Central memory CD4-positive, alpha-beta T cell (primary cell): ENCODE data around the gene ABHD2.
"Not testable (repeated sequence)": the region's sequence is repeated elsewhere in the genome, so short reads cannot be mapped to it uniquely, and the experiment has no call there.

Experiments used
- DNase-seq: peaks from one replicate; pipeline ENCODE4 v3.0.0; 2022

ABHD2 gene

GRCh38 chr15:89198934-89199333 lies 110.7 kb downstream of the ABHD2 start:
- no peak for DNase-seq

GRCh38 chr15:89199746-89200145 lies 111.5 kb downstream of the ABHD2 start:
- DNase-seq, result no peak

GRCh38 chr15:89200182-89200581 lies 111.9 kb downstream of the ABHD2 start:
- no peak for DNase-seq

GRCh38 chr15:89201465-89202005 lies 113.3 kb downstream of the ABHD2 start:
- DNase-seq, result no peak

GRCh38 chr15:89203705-89204273 lies 115.5 kb downstream of the ABHD2 start:
- DNase-seq, result peak; percentile 20

- DNase-seq, result no peak
Observed at GRCh38 chr15:89205991-89206585, 117.8 kb downstream of the ABHD2 start.

GRCh38 chr15:89206908-89207331 lies 118.7 kb downstream of the ABHD2 start:
- peak; percentile 56 for DNase-seq

GRCh38 chr15:89208256-89208655 lies 120.0 kb downstream of the ABHD2 start:
- no peak for DNase-seq

- no peak for DNase-seq
Observed at GRCh38 chr15:89209057-89209456, 120.8 kb downstream of the ABHD2 start.

- no peak for DNase-seq
Observed at GRCh38 chr15:89211678-89212170, 123.5 kb downstream of the ABHD2 start.

GRCh38 chr15:89215627-89216026 lies 127.4 kb downstream of the ABHD2 start:
- no peak for DNase-seq

GRCh38 chr15:89217031-89217430 lies 128.8 kb downstream of the ABHD2 start:
- no peak for DNase-seq

- DNase-seq, result no peak
Observed at GRCh38 chr15:89217686-89218376, 129.6 kb downstream of the ABHD2 start.

GRCh38 chr15:89218531-89218930 lies 130.3 kb downstream of the ABHD2 start:
- no peak for DNase-seq

GRCh38 chr15:89221543-89221942 lies 133.3 kb downstream of the ABHD2 start, which contains the start of gene RLBP1:
Gene RLBP1 (minus strand): TSS chr15:89221579. CDS start chr15:89218975, 2,604 bp downstream.
- DNase-seq, result no peak

GRCh38 chr15:89225588-89225987 lies 137.3 kb downstream of the ABHD2 start:
- DNase-seq, result no peak

- no peak for DNase-seq
Observed at GRCh38 chr15:89226359-89227221, 138.3 kb downstream of the ABHD2 start.

GRCh38 chr15:89227425-89227824 lies 139.2 kb downstream of the ABHD2 start:
- DNase-seq, result no peak

GRCh38 chr15:89230277-89230676 lies 142.0 kb downstream of the ABHD2 start:
- no peak for DNase-seq

GRCh38 chr15:89231832-89232231 lies 143.6 kb downstream of the ABHD2 start:
- no peak for DNase-seq

GRCh38 chr15:89239883-89240810 lies 151.9 kb downstream of the ABHD2 start:
- not testable (repeated sequence) for DNase-seq
